Naive thymus-derived CD4-positive, alpha-beta T cell (primary cell): ENCODE results near the gene TIAM1. TPM values are rescaled to one million over a fixed set of nuclear protein-coding genes. Genes with fewer than 3 reads are reported as not detected.

Experiments used
- ATAC-seq: fragments of 150-1000 bp; cut with Tn5 transposase; 2 replicates; pipeline ENCODE4 v1.10.0; 2021; ENCODE audit warnings: mild to moderate bottlenecking, moderate library complexity
- CTCF ChIA-PET: fragments of 350-600 bp; sonication (Branson Sonifier 250); formaldehyde crosslinking; loops from one replicate; lab custom pipeline; 2021; ENCODE audit warnings: antibody characterized with exemption; lab: Charles Lee
- POLR2A ChIA-PET: fragments of 350-600 bp; sonication (Branson Sonifier 250); formaldehyde crosslinking; loops from one replicate; lab custom pipeline; 2021; ENCODE audit warnings: antibody characterized with exemption, inconsistent platforms; lab: Charles Lee
- DNase-seq, 9 donors: peaks; one replicate each; pipeline versions ENCODE4 v3.0.0 to v3.0.0-alpha.2; 2020 to 2022; ENCODE audit warnings: mixed read lengths in 1 of 9
- H3K27ac ChIP-seq: one replicate; pipeline ENCODE4 v1.7.0; 2013; ENCODE audit warnings: mild to moderate bottlenecking, low read depth, low read length, moderate library complexity
- H3K27me3 ChIP-seq, 2 donors: one replicate each; pipeline ENCODE4 v1.7.0; 2013; ENCODE audit warnings: low read length in 2 of 2, mild to moderate bottlenecking in 2 of 2, moderate library complexity in 2 of 2; ENCODE audit not compliant: control insufficient read depth in 2 of 2, insufficient read depth in 2 of 2
- H3K36me3 ChIP-seq, 3 experiments: 1 replicate in 2 of 3; 2 replicates in 1 of 3; pipeline ENCODE4 v1.7.0; 2013; ENCODE audit warnings: low read length in 3 of 3, mild to moderate bottlenecking in 3 of 3, moderate library complexity in 1 of 3; ENCODE audit not compliant: insufficient read depth in 3 of 3, control insufficient read depth in 2 of 3
- H3K4me1 ChIP-seq, 2 donors: one replicate each; pipeline ENCODE4 v1.7.0; 2013; ENCODE audit warnings: low read length in 2 of 2, mild to moderate bottlenecking in 2 of 2, moderate library complexity in 1 of 2; ENCODE audit not compliant: control insufficient read depth in 2 of 2, insufficient read depth in 2 of 2
- H3K4me3 ChIP-seq: 2 replicates; pipeline ENCODE4 v1.7.0; 2013; ENCODE audit warnings: mild to moderate bottlenecking, low read length
- H3K9me3 ChIP-seq, 3 experiments: 1 replicate in 2 of 3; 2 replicates in 1 of 3; pipeline ENCODE4 v1.7.0; 2013; ENCODE audit warnings: low read length in 3 of 3; ENCODE audit not compliant: control insufficient read depth in 2 of 3
- H3K27ac Mint-ChIP-seq, 9 donors: one replicate each; pipeline ENCODE4 v1.8.0; 2020 to 2022; ENCODE audit warnings: mixed read lengths in 9 of 9, mild to moderate bottlenecking in 8 of 9, moderate library complexity in 5 of 9, inconsistent platforms in 2 of 9
- H3K27me3 Mint-ChIP-seq, 5 donors: one replicate each; pipeline ENCODE4 v1.8.0; 2021 to 2022; ENCODE audit warnings: mixed read lengths in 5 of 5, mild to moderate bottlenecking in 1 of 5
- H3K36me3 Mint-ChIP-seq, 5 donors: one replicate each; pipeline ENCODE4 v1.8.0; 2020 to 2022; ENCODE audit warnings: mixed read lengths in 5 of 5, mild to moderate bottlenecking in 3 of 5, inconsistent platforms in 1 of 5
- H3K4me1 Mint-ChIP-seq, 7 donors: one replicate each; pipeline ENCODE4 v1.8.0; 2020 to 2022; ENCODE audit warnings: mixed read lengths in 7 of 7, mild to moderate bottlenecking in 3 of 7, inconsistent platforms in 1 of 7
- H3K4me3 Mint-ChIP-seq, 10 donors: one replicate each; pipeline ENCODE4 v1.8.0; 2020 to 2022; ENCODE audit warnings: mild to moderate bottlenecking in 10 of 10, mixed read lengths in 10 of 10, moderate library complexity in 6 of 10, inconsistent platforms in 2 of 10
- H3K9me3 Mint-ChIP-seq, 11 donors: one replicate each; pipeline ENCODE4 v1.8.0; 2020 to 2022; ENCODE audit warnings: mixed read lengths in 11 of 11, mild to moderate bottlenecking in 4 of 11, inconsistent platforms in 1 of 11, moderate library complexity in 1 of 11
- intact Hi-C, 2 donors: fragments of 100-400 bp; cut with micrococcal nuclease; formaldehyde crosslinking; loops; one replicate each; pipeline ENCODE4 v1.15.1; 2023
- polyA plus RNA-seq, 2 donors: library from polyadenylated mRNA; unstranded; fragments of 300-500 nt; fragmentation: Illumina TruSeq; gene quantifications; one replicate each; pipeline ENCODE4 v1.2.3, GENCODE V29; 2021
- total RNA-seq, 6 experiments: library from RNA in 5 of 6; stranded (reverse) in 5 of 6; gene quantifications; 1 replicate in 5 of 6; 2 replicates in 1 of 6; pipeline ENCODE4 v1.2.3 and lab custom pipeline; 2021 to 2026

Gene TIAM1
- total and polyA plus RNA-seq, 7 experiments from 2014 or later = 24.8 to 103 (median 73.9) TPM

GRCh38 chr21:31185663-31186062, 158.4 kb downstream of the TIAM1 start:
- peaks cover 33 to 82% (median 79%) of the 10 kb centered on the region in 7 donors for H3K4me1 Mint-ChIP-seq
- CTCF ChIA-PET = interaction anchor here (1.0 to 1.6 kb wide), 5 partner anchors 9 to 84 kb away, joined by 4 to 6 read pairs (median 5); no protein-coding TSS in a partner anchor
- POLR2A ChIA-PET = interaction anchor here (0.9 to 21.5 kb wide), 11 partner anchors 9 to 87 kb away, joined by 3 to 332 read pairs (median 5); no protein-coding TSS in a partner anchor
- peak overlapping the region; percentile 89 to 99 (median 96) for H3K27ac Mint-ChIP-seq
- Histone ChIP-seq H3K27ac (peak overlapping the region; percentile 69), H3K27me3 (no peaks in the 10 kb centered on the region), H3K4me3 (peak overlapping the region; percentile 76), H3K9me3 (no peaks in the 10 kb centered on the region), H3K4me1 (peaks cover 16 to 71% of the 10 kb centered on the region in 2 donors), H3K36me3 (no peaks in the 10 kb centered on the region)
- peaks cover 0 to 2% (median 0%) of the 10 kb centered on the region in 11 donors for H3K9me3 Mint-ChIP-seq
- ATAC-seq = peak; percentile 38
- intact Hi-C loops = loop anchor here (2.0 to 10.0 kb wide), 5 partner anchors 169 to 1891 kb away; partner anchors contain the start of genes BACH1 (in 1 of the 2), SOD1 (in 1 of the 2) and URB1 (in 1 of the 2)
- peaks cover 0 to 56% (median 13%) of the 10 kb centered on the region in 5 donors for H3K36me3 Mint-ChIP-seq
- H3K27me3 Mint-ChIP-seq = no peaks in the 10 kb centered on the region
- H3K4me3 Mint-ChIP-seq = peak overlapping the region; percentile 81 to 96 (median 94)
- peak in 5 of 9 donors; percentile 18 to 48 (median 34) for DNase-seq

- intact Hi-C loops = loop anchor here (2.0 to 10.0 kb wide), 6 partner anchors 170 to 1890 kb away; partner anchors contain the start of genes BACH1 (in 1 of the 2), SCAF4 (in 1 of the 2), SOD1 (in 1 of the 2) and URB1 (in 1 of the 2)
- ATAC-seq (no peak), DNase-seq (peak in 1 of 9 donors; percentile 26)
- Histone ChIP-seq H3K27ac (peak overlapping the region; percentile 79), H3K27me3 (no peaks in the 10 kb centered on the region), H3K36me3 (no peaks in the 10 kb centered on the region), H3K4me1 (peaks cover 20 to 73% of the 10 kb centered on the region in 2 donors), H3K9me3 (no peaks in the 10 kb centered on the region), H3K4me3 (peak overlapping the region; percentile 65)
- H3K27me3 Mint-ChIP-seq = no peaks in the 10 kb centered on the region
- ChIA-PET CTCF (interaction anchor here (1.4 to 6.9 kb wide), 4 partner anchors 10 to 51 kb away, joined by 3 to 106 read pairs (median 23); no protein-coding TSS in a partner anchor), POLR2A (interaction anchor here (0.6 to 21.5 kb wide), 12 partner anchors 10 to 374 kb away, joined by 3 to 332 read pairs (median 4); no protein-coding TSS in a partner anchor)
- peak overlapping the region; percentile 81 to 100 (median 94) for H3K4me3 Mint-ChIP-seq
- peak overlapping the region; percentile 93 to 100 (median 98) for H3K27ac Mint-ChIP-seq
- peaks cover 29 to 82% (median 78%) of the 10 kb centered on the region in 7 donors for H3K4me1 Mint-ChIP-seq
- H3K36me3 Mint-ChIP-seq = peaks cover 0 to 53% (median 13%) of the 10 kb centered on the region in 5 donors
- peaks cover 0 to 2% (median 0%) of the 10 kb centered on the region in 11 donors for H3K9me3 Mint-ChIP-seq
Measured at GRCh38 chr21:31184876-31185275, 159.2 kb downstream of the TIAM1 start.

GRCh38 chr21:31184459-31184858, 159.6 kb downstream of the TIAM1 start:
- H3K27ac Mint-ChIP-seq = peak overlapping the region; percentile 93 to 100 (median 98)
- DNase-seq (peak in 8 of 9 donors; percentile 61 to 76 (median 74)), ATAC-seq (peak; percentile 57)
- intact Hi-C loops = loop anchor here (2.0 to 10.0 kb wide), 6 partner anchors 170 to 1890 kb away; partner anchors contain the start of genes BACH1 (in 1 of the 2), SCAF4 (in 1 of the 2), SOD1 (in 1 of the 2) and URB1 (in 1 of the 2)
- Histone ChIP-seq H3K4me1 (peaks cover 20 to 69% of the 10 kb centered on the region in 2 donors), H3K27me3 (no peaks in the 10 kb centered on the region), H3K4me3 (peak overlapping the region; percentile 65), H3K27ac (peak overlapping the region; percentile 79), H3K36me3 (no peaks in the 10 kb centered on the region), H3K9me3 (no peaks in the 10 kb centered on the region)
- H3K4me3 Mint-ChIP-seq = peak overlapping the region; percentile 81 to 100 (median 94)
- peaks cover 0 to 51% (median 13%) of the 10 kb centered on the region in 5 donors for H3K36me3 Mint-ChIP-seq
- POLR2A ChIA-PET = interaction anchor here (0.6 to 21.5 kb wide), 14 partner anchors 8 to 374 kb away, joined by 3 to 332 read pairs (median 4); no protein-coding TSS in a partner anchor
- CTCF ChIA-PET = interaction anchor here (0.7 to 6.9 kb wide), 6 partner anchors 10 to 396 kb away, joined by 3 to 106 read pairs (median 8); no protein-coding TSS in a partner anchor
- H3K4me1 Mint-ChIP-seq = peaks cover 27 to 80% (median 74%) of the 10 kb centered on the region in 7 donors
- H3K27me3 Mint-ChIP-seq = no peaks in the 10 kb centered on the region
- peaks cover 0 to 2% (median 0%) of the 10 kb centered on the region in 11 donors for H3K9me3 Mint-ChIP-seq

DNA sequence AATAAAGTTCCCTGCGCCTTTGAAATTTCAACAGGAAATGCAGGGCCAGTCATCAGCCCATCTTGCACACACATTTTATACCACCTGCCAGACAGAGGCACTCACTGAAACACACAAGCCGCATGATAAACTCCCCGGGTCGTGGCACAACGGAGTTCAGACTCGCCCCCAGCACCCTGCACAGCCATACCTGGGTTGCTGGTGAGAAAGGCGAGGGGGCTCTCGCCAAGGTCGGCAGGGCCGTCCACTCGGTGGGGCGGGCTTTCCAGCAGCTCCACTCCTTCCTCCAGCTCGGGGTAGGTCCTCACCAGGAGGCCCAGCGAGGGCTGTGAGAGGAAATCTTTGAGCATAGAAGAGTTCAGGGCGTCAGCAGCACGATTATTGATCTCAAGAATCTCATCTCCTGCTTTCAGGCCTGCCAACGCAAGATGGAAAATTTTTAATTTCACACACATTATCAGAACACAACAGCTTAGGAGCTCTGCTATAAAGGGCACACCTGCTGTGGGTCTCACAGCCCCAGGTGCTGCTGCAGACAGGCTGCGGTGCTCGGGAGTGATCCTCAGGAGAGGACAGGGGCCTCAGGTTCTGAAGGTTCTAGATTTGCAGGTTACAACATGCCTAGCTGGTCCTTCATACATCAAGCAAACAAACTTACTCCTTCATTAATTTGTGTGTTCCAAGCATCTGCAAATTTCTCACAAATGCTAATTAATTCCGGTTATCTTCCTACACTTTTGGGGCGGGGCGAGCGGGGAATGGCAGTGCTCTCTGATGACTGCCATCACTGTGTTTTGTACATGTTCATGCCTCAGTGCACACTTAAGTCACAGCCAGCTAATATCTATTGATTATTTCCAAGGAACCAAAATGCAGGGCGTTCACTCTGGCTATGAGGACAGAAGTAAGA, 161.6 kb downstream of the TIAM1 start:
- Histone ChIP-seq H3K27ac (peak overlapping the region; percentile 79), H3K9me3 (no peaks in the 10 kb centered on the region), H3K27me3 (no peaks in the 10 kb centered on the region), H3K4me3 (peak overlapping the region; percentile 52), H3K4me1 (peaks cover 18 to 56% of the 10 kb centered on the region in 2 donors), H3K36me3 (no peaks in the 10 kb centered on the region)
- peaks cover 31 to 78% (median 72%) of the 10 kb centered on the region in 7 donors for H3K4me1 Mint-ChIP-seq
- intact Hi-C loops = loop anchor here (1.0 to 10.0 kb wide), 10 partner anchors 376 to 1888 kb away; partner anchors contain the start of genes SOD1 (in 2 of the 2), BACH1 (in 1 of the 2), SCAF4 (in 1 of the 2) and URB1 (in 1 of the 2)
- H3K4me3 Mint-ChIP-seq = peak overlapping the region; percentile 82 to 100 (median 90)
- ATAC-seq (peak; percentile 72), DNase-seq (peak; percentile 31 to 81 (median 77))
- no peaks in the 10 kb centered on the region for H3K27me3 Mint-ChIP-seq
- H3K36me3 Mint-ChIP-seq = peaks cover 0 to 49% (median 18%) of the 10 kb centered on the region in 5 donors
- peaks cover 0 to 2% (median 0%) of the 10 kb centered on the region in 11 donors for H3K9me3 Mint-ChIP-seq
- H3K27ac Mint-ChIP-seq = peak overlapping the region; percentile 94 to 100 (median 99)
- POLR2A ChIA-PET = interaction anchor here (0.7 to 21.5 kb wide), 16 partner anchors 10 to 398 kb away, joined by 3 to 332 read pairs (median 6); no protein-coding TSS in a partner anchor
- CTCF ChIA-PET = interaction anchor here (0.8 to 6.9 kb wide), 15 partner anchors 8 to 398 kb away, joined by 3 to 106 read pairs (median 14); no protein-coding TSS in a partner anchor

GRCh38 chr21:31181082-31181750, 162.8 kb downstream of the TIAM1 start:
- Histone ChIP-seq H3K36me3 (no peaks in the 10 kb centered on the region), H3K9me3 (no peaks in the 10 kb centered on the region), H3K4me3 (peak overlapping the region; percentile 46), H3K4me1 (peaks cover 9 to 66% of the 10 kb centered on the region in 2 donors), H3K27ac (peak overlapping the region; percentile 79), H3K27me3 (no peaks in the 10 kb centered on the region)
- ChIA-PET POLR2A (interaction anchor here (0.6 to 21.5 kb wide), 19 partner anchors 8 to 1420 kb away, joined by 3 to 332 read pairs (median 7); no protein-coding TSS in a partner anchor), CTCF (interaction anchor here (0.6 to 6.9 kb wide), 28 partner anchors 9 to 1216 kb away, joined by 3 to 106 read pairs (median 8); no protein-coding TSS in a partner anchor)
- intact Hi-C loops = loop anchor here (1.0 to 10.0 kb wide), 11 partner anchors 8 to 1886 kb away; partner anchors contain the start of genes BACH1 (in 1 of the 2), SCAF4 (in 1 of the 2), SOD1 (in 1 of the 2) and URB1 (in 1 of the 2)
- Mint-ChIP-seq H3K36me3 (peaks cover 0 to 43% (median 18%) of the 10 kb centered on the region in 5 donors), H3K27ac (peak overlapping the region; percentile 96 to 100 (median 99)), H3K4me3 (peak overlapping the region; percentile 82 to 100 (median 87)), H3K27me3 (no peaks in the 10 kb centered on the region), H3K4me1 (peaks cover 41 to 84% (median 72%) of the 10 kb centered on the region in 7 donors), H3K9me3 (peaks cover 0 to 2% (median 0%) of the 10 kb centered on the region in 11 donors)
- DNase-seq = peak in 7 of 9 donors; percentile 44 to 78 (median 69)
- peak; percentile 63 for ATAC-seq
